NCI-H128 (cell line): ENCODE measurements around the gene HTRA3.

ENCODE experiments used
- DNase-seq: peaks from one replicate; lab custom pipeline; 2025; ENCODE audit not compliant: unreplicated experiment; lab: John Stamatoyannopoulos, UW

HTRA3 gene

DNA sequence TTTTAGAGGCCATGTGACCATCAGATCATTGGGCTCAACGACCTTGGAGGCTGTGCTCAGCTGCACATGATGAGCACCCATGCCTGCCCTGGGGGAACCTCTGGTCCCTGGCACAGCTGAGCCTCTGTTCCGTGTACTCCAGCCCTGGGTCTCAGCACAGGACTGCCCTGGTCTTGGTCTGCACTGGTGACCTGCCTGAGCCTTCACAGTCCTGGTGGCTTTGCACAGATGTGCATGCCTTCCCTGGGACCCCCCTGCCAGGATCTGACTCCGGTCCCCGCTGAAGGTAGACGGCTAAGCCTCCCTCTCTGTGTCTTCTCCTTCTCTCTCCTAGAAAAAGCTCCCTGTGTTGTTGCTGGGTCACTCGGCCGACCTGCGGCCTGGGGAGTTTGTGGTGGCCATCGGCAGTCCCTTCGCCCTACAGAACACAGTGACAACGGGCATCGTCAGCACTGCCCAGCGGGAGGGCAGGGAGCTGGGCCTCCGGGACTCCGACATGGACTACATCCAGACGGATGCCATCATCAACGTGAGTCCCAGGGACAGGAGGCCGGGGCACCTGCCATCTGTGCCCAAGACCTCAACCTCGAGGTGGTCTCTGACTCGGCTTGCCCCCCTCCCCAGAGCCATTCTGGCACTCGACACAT lies 21.6 kb downstream of the HTRA3 start:
- DNase-seq, result no peak

- no peak for DNase-seq
Measured at GRCh38 chr4:8291701-8292477, 22.3 kb downstream of the HTRA3 start.

DNA sequence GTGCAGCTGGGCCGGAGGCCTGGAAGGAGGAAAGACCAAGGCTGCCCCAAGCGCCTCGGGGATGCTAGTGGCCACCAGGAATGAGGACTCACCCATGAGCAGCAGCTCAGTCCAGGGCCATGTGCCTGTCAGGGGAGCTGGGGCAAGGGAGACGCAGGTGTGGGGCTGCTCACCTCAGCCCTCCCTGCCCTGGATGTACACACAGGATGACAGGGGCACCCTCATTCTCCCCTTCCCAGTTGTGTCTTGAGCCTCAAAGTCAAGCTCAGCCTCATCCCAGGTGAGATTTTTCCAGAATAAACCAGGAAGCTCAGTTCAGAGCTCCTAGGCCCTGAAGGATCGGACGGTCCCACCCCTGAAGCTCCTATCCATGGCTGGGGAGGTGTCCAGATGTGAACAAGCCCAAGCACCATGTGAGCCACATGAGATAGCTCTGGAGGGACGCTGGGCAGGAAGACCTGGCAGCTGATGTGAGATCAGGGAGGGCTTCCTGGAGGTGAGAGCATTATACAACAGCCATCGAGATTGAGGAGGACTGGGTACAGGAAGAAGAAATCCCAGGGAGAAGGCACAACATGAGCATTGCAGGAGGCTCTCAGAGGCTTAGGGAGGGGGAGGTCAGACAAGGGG lies 23.0 kb downstream of the HTRA3 start:
- no peak for DNase-seq

DNA sequence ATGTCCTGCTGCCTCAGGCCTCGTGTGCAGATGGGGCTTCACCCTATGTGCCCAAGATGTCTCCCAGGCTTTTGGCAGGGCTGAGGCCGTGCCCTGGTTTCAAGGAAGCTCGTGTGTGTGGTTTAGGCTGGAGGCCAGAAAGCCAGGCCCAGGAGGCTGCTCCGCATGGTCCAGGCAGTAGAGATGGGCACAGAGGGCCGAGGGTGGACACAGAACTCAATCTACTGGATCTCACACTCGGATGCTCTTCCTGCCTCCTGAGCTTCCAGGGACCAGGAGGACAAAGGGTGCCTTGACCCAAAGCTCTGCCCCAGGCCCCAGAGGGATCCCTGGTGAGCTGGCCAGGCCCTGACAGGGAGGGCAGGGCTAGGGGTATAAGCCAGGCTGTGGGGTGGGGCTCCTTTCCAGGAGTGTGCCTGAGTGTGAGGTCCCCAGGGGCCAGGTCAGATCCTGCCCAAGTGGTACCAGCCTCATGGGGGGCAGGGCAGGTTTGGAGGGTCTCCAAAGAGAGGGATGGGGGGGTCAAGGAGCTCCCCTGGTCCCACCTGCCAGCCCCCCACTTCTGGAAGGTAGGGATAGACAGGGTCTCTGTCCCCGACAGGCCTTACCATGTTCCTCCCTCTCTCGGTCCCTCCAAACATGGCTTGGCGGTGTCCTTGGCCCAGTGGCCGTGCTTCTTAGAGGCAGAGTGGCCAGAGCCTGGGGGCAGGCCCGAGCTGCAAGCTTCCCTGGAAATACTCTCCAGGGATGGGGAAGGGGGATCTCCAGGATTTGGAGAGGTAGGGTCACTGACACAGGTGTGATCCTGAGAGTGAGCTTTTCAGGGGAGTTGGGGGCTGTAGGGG lies 23.8 kb downstream of the HTRA3 start:
- DNase-seq, result no peak

DNA sequence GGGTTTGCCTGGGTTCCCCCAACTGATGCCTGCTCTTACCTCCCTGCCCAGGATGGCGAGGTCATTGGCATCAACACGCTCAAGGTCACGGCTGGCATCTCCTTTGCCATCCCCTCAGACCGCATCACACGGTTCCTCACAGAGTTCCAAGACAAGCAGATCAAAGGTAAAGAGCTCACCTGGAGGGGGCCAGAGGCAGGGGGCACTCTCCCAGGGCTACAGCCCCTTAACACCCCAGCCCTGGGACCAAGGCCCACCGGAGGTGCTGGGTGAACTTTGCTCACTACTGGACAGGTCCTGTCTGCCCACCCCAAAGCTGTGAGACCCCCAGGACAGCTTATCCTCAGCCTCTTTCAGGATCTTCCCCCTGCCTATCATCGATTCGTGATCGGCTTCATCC lies 24.5 kb downstream of the HTRA3 start:
- DNase-seq, result no peak

DNA sequence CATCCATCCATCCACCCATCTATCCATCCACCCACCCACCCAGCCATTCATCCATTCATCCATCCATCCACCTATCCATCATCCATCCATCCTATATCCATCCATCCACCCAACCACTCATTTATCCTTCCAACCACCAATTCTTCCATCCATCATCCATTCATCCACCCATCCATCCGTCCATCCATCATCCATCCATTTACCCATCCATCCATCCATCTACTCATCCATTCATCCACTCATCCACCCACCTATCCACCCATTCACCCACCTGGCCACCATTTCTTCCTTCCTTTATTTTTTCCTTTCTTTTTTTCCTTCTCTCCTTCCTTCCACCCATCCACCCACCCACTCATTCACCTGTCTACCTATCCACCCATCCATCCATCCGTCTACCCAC lies 25.2 kb downstream of the HTRA3 start:
- DNase-seq, result no peak

DNA sequence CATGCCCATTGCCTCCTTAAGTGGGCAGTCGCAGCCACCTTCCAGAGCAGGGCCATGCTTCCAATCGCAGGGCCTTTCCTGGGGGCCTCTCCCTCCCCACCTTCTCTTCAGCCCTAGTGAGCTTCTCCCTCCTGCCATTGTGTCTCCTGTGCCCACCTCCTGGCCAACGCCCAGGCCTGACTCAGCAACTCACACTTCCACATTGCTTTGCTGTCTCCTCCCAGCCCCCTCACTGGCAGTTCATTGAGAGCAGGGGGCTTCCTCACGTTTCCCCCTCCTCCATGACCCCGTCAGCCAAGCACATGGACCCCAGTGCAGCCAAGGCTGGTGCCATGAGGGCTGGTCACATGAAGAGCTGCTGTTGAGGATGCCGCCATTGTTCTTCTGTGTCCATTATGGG lies 25.9 kb downstream of the HTRA3 start:
- DNase-seq, result no peak

- DNase-seq, result no peak
Measured at GRCh38 chr4:8296491-8296890, 26.9 kb downstream of the HTRA3 start.

- no peak for DNase-seq
Measured at GRCh38 chr4:8297141-8297601, 27.6 kb downstream of the HTRA3 start.

GRCh38 chr4:8297691-8298485 lies 28.3 kb downstream of the HTRA3 start:
- no peak for DNase-seq

DNA sequence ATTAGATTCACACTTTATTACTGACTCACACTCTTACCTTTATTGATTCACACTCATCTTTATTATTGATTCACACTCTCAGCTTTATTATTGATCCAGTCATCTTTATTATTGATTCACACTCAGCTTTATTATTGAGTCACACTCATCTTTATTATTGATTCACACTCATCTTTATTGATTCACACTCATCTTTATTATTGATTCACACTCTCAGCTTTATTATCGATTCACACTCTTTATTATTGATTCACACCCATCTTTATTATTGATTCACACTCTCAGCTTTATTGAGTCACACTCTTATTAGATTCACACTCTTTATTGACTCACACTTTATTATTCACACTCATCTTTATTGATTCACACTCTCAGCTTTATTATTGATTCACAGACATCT lies 31.3 kb downstream of the HTRA3 start:
- DNase-seq, result no peak

- no peak for DNase-seq
Measured at GRCh38 chr4:8301851-8302730, 32.5 kb downstream of the HTRA3 start.

GRCh38 chr4:8303081-8303480 lies 33.5 kb downstream of the HTRA3 start:
- no peak for DNase-seq

- no peak for DNase-seq
Measured at GRCh38 chr4:8303485-8304281, 34.1 kb downstream of the HTRA3 start.

GRCh38 chr4:8304827-8305695 lies 35.5 kb downstream of the HTRA3 start:
- DNase-seq, result no peak

DNA sequence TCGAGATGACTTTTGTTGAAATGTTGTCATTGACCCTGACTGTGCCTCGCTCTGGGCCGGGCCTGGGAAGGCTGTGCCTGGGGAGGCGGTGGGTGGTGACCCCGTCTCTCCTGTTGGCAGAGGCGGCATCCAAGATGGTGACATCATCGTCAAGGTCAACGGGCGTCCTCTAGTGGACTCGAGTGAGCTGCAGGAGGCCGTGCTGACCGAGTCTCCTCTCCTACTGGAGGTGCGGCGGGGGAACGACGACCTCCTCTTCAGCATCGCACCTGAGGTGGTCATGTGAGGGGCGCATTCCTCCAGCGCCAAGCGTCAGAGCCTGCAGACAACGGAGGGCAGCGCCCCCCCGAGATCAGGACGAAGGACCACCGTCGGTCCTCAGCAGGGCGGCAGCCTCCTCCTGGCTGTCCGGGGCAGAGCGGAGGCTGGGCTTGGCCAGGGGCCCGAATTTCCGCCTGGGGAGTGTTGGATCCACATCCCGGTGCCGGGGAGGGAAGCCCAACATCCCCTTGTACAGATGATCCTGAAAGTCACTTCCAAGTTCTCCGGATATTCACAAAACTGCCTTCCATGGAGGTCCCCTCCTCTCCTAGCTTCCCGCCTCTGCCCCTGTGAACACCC lies 36.4 kb downstream of the HTRA3 start:
- DNase-seq, result no peak

GRCh38 chr4:8306511-8307021 lies 37.0 kb downstream of the HTRA3 start:
- DNase-seq, result no peak
